H1 (cell line): ENCODE results near the gene NDUFA8.

ENCODE experiments used
- CTCF ChIP-seq, 3 experiments: IDR thresholded peaks; 1 replicate in 2 of 3; 2 replicates in 1 of 3; pipeline versions ENCODE4 v1.5.1 to v1.6.1; 2011; ENCODE audit warnings: low read length in 3 of 3, mild to moderate bottlenecking in 3 of 3, inconsistent platforms in 2 of 3, low read depth in 1 of 3, moderate library complexity in 1 of 3; ENCODE audit not compliant: insufficient read depth in 1 of 3; ENCODE audit errors: control extremely low read depth in 1 of 3
- EZH2 ChIP-seq: fragments of 200-600 bp; sonication (generic); IDR thresholded peaks from 2 replicates; pipeline ENCODE4 v1.7.1; 2012; ENCODE audit warnings: low read depth, mild to moderate bottlenecking, moderate library complexity, low read length, inconsistent platforms; ENCODE audit not compliant: severe bottlenecking
- GABPA ChIP-seq: IDR thresholded peaks from 2 replicates; pipeline ENCODE4 v1.6.1; 2011; ENCODE audit warnings: mild to moderate bottlenecking, low read length, moderate library complexity, borderline replicate concordance; ENCODE audit not compliant: insufficient read depth
- GTF2F1 ChIP-seq: IDR thresholded peaks from 2 replicates; pipeline ENCODE4 v1.6.1; 2012; ENCODE audit warnings: low read depth, low read length, improper control_type of control experiment, borderline replicate concordance
- HDAC6 ChIP-seq: IDR thresholded peaks from one replicate; pipeline ENCODE4 v1.7.1; 2012; ENCODE audit warnings: low read depth, mild to moderate bottlenecking, inconsistent platforms, low read length, moderate library complexity
- MAX ChIP-seq: IDR thresholded peaks from 2 replicates; pipeline ENCODE4 v1.6.1; 2012; ENCODE audit warnings: inconsistent platforms
- SIX5 ChIP-seq: IDR thresholded peaks from 2 replicates; pipeline ENCODE4 v1.6.1; 2011; ENCODE audit warnings: mild to moderate bottlenecking, low read depth, low read length
- USF2 ChIP-seq: IDR thresholded peaks from 2 replicates; pipeline ENCODE4 v1.6.1; 2011; ENCODE audit warnings: low read length, improper control_type of control experiment

- TF ChIP-seq CTCF (IDR thresholded peaks at IDR 0.05; ENCODE audit: control extremely low read depth in 1 of 3, insufficient read depth in 1 of 3, low read depth in 1 of 3, low read length in 3 of 3) (no peak), USF2 (no peak), MAX (no peak), GABPA (no peak), HDAC6 (no peak), SIX5 (no peak), GTF2F1 (no peak), EZH2 (no peak)
Measured at GRCh38 chr9:122168356-122168755, 8.8 kb upstream of the NDUFA8 start.
